ENCODE results near the gene WFDC5.

- TF ChIP-seq POLR2AphosphoS5 (IDR thresholded peaks at IDR 0.05) (no peak), CTCF (IDR thresholded peaks at IDR 0.05) (no peak), POLR2A (IDR thresholded peaks at IDR 0.05) (no peak)
Observed at GRCh38 chr20:45109634-45110033, 5.3 kb downstream of the WFDC5 start.
